Duodenal mucosa (tissue), 2 donors: ENCODE data around the gene KLHL25.

Source experiments
- H3K27ac ChIP-seq: one replicate; pipeline ENCODE4 v1.7.0; 2013; ENCODE audit warnings: low read depth, low read length
- H3K27me3 ChIP-seq, 2 donors: one replicate each; pipeline ENCODE4 v1.7.0; 2013; ENCODE audit warnings: low read length in 2 of 2, control low read depth in 1 of 2; ENCODE audit not compliant: insufficient read depth in 2 of 2, control insufficient read depth in 1 of 2
- H3K36me3 ChIP-seq, 2 donors: one replicate each; pipeline ENCODE4 v1.7.0; 2013; ENCODE audit warnings: low read length in 2 of 2, control low read depth in 1 of 2; ENCODE audit not compliant: insufficient read depth in 2 of 2, control insufficient read depth in 1 of 2
- H3K4me1 ChIP-seq, 2 donors: one replicate each; pipeline ENCODE4 v1.7.0; 2013; ENCODE audit warnings: low read length in 2 of 2, control low read depth in 1 of 2; ENCODE audit not compliant: insufficient read depth in 2 of 2, control insufficient read depth in 1 of 2
- H3K4me3 ChIP-seq, 2 donors: one replicate each; pipeline ENCODE4 v1.7.0; 2013; ENCODE audit warnings: low read length in 2 of 2, low read depth in 1 of 2
- H3K9ac ChIP-seq, 2 donors: one replicate each; pipeline ENCODE4 v1.7.0; 2013; ENCODE audit warnings: low read length in 2 of 2, low read depth in 1 of 2
- H3K9me3 ChIP-seq, 2 donors: one replicate each; pipeline ENCODE4 v1.7.0; 2013; ENCODE audit warnings: low read length in 2 of 2, control low read depth in 1 of 2; ENCODE audit not compliant: control insufficient read depth in 1 of 2

KLHL25 gene

GRCh38 chr15:85768595-85769168 lies 26.0 kb downstream of the KLHL25 start:
- Histone ChIP-seq H3K4me1 (peaks cover 0 to 22% of the 10 kb centered on the region in 2 donors), H3K36me3 (peaks cover 0 to 30% of the 10 kb centered on the region in 2 donors), H3K27ac (no peak overlapping the region), H3K27me3 (no peaks in the 10 kb centered on the region), H3K9ac (no peak overlapping the region), H3K9me3 (no peaks in the 10 kb centered on the region), H3K4me3 (no peak overlapping the region)

GRCh38 chr15:85767785-85768529 lies 26.8 kb downstream of the KLHL25 start:
- Histone ChIP-seq H3K4me3 (no peak overlapping the region), H3K4me1 (peaks cover 0 to 18% of the 10 kb centered on the region in 2 donors), H3K27me3 (no peaks in the 10 kb centered on the region), H3K9ac (no peak overlapping the region), H3K27ac (no peak overlapping the region), H3K9me3 (no peaks in the 10 kb centered on the region), H3K36me3 (peaks cover 0 to 32% of the 10 kb centered on the region in 2 donors)

GRCh38 chr15:85766001-85766831 lies 28.5 kb downstream of the KLHL25 start:
- Histone ChIP-seq H3K4me3 (no peak overlapping the region), H3K9ac (no peak overlapping the region), H3K27ac (no peak overlapping the region)

GRCh38 chr15:85764649-85765277 lies 30.0 kb downstream of the KLHL25 start:
- Histone ChIP-seq H3K4me3 (no peak overlapping the region), H3K27me3 (no peaks in the 10 kb centered on the region), H3K9me3 (no peaks in the 10 kb centered on the region), H3K4me1 (no peaks in the 10 kb centered on the region), H3K36me3 (peaks cover 3 to 37% of the 10 kb centered on the region in 2 donors), H3K27ac (no peak overlapping the region), H3K9ac (no peak overlapping the region)

More at GRCh38 chr15:85766001-85766831, 28.5 kb downstream of the KLHL25 start:
- Histone ChIP-seq H3K36me3 (peaks cover 0 to 37% of the 10 kb centered on the region in 2 donors), H3K27me3 (no peaks in the 10 kb centered on the region), H3K9me3 (no peaks in the 10 kb centered on the region), H3K4me1 (peaks cover 0 to under 1% of the 10 kb centered on the region in 2 donors)

GRCh38 chr15:85763673-85764633 lies 30.8 kb downstream of the KLHL25 start:
- Histone ChIP-seq H3K9me3 (no peaks in the 10 kb centered on the region), H3K36me3 (peaks cover 4 to 32% of the 10 kb centered on the region in 2 donors), H3K4me3 (no peak overlapping the region), H3K9ac (no peak overlapping the region), H3K27ac (no peak overlapping the region), H3K4me1 (no peaks in the 10 kb centered on the region), H3K27me3 (no peaks in the 10 kb centered on the region)

GRCh38 chr15:85763157-85763556 lies 31.6 kb downstream of the KLHL25 start:
- Histone ChIP-seq H3K4me1 (no peaks in the 10 kb centered on the region), H3K9me3 (no peaks in the 10 kb centered on the region), H3K9ac (no peak overlapping the region), H3K4me3 (no peak overlapping the region), H3K27ac (no peak overlapping the region), H3K36me3 (peaks cover 4 to 30% of the 10 kb centered on the region in 2 donors), H3K27me3 (no peaks in the 10 kb centered on the region)

GRCh38 chr15:85762756-85763127 lies 32.0 kb downstream of the KLHL25 start:
- no peaks in the 10 kb centered on the region for H3K9me3 ChIP-seq
- H3K27ac ChIP-seq, result no peak overlapping the region
- H3K9ac ChIP-seq, result no peak overlapping the region
- no peak overlapping the region for H3K4me3 ChIP-seq
- H3K36me3 ChIP-seq, result peaks cover 4 to 30% of the 10 kb centered on the region in 2 donors
- H3K4me1 ChIP-seq, result no peaks in the 10 kb centered on the region
- H3K27me3 ChIP-seq, result no peaks in the 10 kb centered on the region

- Histone ChIP-seq H3K27ac (no peak overlapping the region), H3K36me3 (peaks cover 4 to 33% of the 10 kb centered on the region in 2 donors), H3K9ac (no peak overlapping the region), H3K4me3 (no peak overlapping the region), H3K27me3 (no peaks in the 10 kb centered on the region), H3K9me3 (no peaks in the 10 kb centered on the region), H3K4me1 (no peaks in the 10 kb centered on the region)
Measured at GRCh38 chr15:85762039-85762755, 32.5 kb downstream of the KLHL25 start.

GRCh38 chr15:85761635-85762034 lies 33.1 kb downstream of the KLHL25 start:
- Histone ChIP-seq H3K9ac (no peak overlapping the region), H3K4me1 (no peaks in the 10 kb centered on the region), H3K4me3 (no peak overlapping the region), H3K36me3 (peaks cover 4 to 33% of the 10 kb centered on the region in 2 donors), H3K9me3 (no peaks in the 10 kb centered on the region), H3K27ac (no peak overlapping the region), H3K27me3 (no peaks in the 10 kb centered on the region)
